ENCODE measurements around the gene LGR6.

The LGR6 gene

GRCh38 chr1:202311875-202312635 is 118.5 kb downstream of the LGR6 start:
- no peaks in the 10 kb centered on the region for H3K9me3 Mint-ChIP-seq
- peaks cover 3% of the 10 kb centered on the region for H3K4me1 Mint-ChIP-seq (ENCODE audit: low read depth)
- no peak for DNase-seq
- no peak overlapping the region for H3K27ac Mint-ChIP-seq
- H3K36me3 Mint-ChIP-seq (ENCODE audit: low read depth) = no peaks in the 10 kb centered on the region
- no peaks in the 10 kb centered on the region for H3K27me3 Mint-ChIP-seq
- H3K4me3 Mint-ChIP-seq = no peak overlapping the region

GRCh38 chr1:202315576-202316168 is 122.1 kb downstream of the LGR6 start:
- no peaks in the 10 kb centered on the region for H3K9me3 Mint-ChIP-seq
- H3K36me3 Mint-ChIP-seq (ENCODE audit: low read depth) = no peaks in the 10 kb centered on the region
- no peak overlapping the region for H3K4me3 Mint-ChIP-seq
- H3K27me3 Mint-ChIP-seq = no peaks in the 10 kb centered on the region
- no peak overlapping the region for H3K27ac Mint-ChIP-seq
- peaks cover 11% of the 10 kb centered on the region for H3K4me1 Mint-ChIP-seq (ENCODE audit: low read depth)
- DNase-seq = peak; percentile 80

- Mint-ChIP-seq H3K27ac (no peak overlapping the region), H3K4me3 (no peak overlapping the region), H3K4me1 (ENCODE audit: low read depth) (peaks cover 11% of the 10 kb centered on the region), H3K9me3 (no peaks in the 10 kb centered on the region), H3K27me3 (no peaks in the 10 kb centered on the region), H3K36me3 (ENCODE audit: low read depth) (no peaks in the 10 kb centered on the region)
- no peak for DNase-seq
Observed at GRCh38 chr1:202316186-202316585, 122.6 kb downstream of the LGR6 start.

- H3K9me3 Mint-ChIP-seq = no peaks in the 10 kb centered on the region
- H3K27ac Mint-ChIP-seq = no peak overlapping the region
- H3K4me1 Mint-ChIP-seq (ENCODE audit: low read depth) = peaks cover 8% of the 10 kb centered on the region
- DNase-seq = no peak
- no peaks in the 10 kb centered on the region for H3K36me3 Mint-ChIP-seq (ENCODE audit: low read depth)
- H3K4me3 Mint-ChIP-seq = no peak overlapping the region
- H3K27me3 Mint-ChIP-seq = no peaks in the 10 kb centered on the region
Observed at GRCh38 chr1:202317941-202318925, 124.6 kb downstream of the LGR6 start.

GRCh38 chr1:202319381-202320080 is 125.9 kb downstream of the LGR6 start:
- no peaks in the 10 kb centered on the region for H3K27me3 Mint-ChIP-seq
- no peak overlapping the region for H3K27ac Mint-ChIP-seq
- H3K36me3 Mint-ChIP-seq (ENCODE audit: low read depth) = no peaks in the 10 kb centered on the region
- peaks cover 8% of the 10 kb centered on the region for H3K4me1 Mint-ChIP-seq (ENCODE audit: low read depth)
- no peaks in the 10 kb centered on the region for H3K9me3 Mint-ChIP-seq
- DNase-seq = no peak
- no peak overlapping the region for H3K4me3 Mint-ChIP-seq

GRCh38 chr1:202320081-202320405 is 126.4 kb downstream of the LGR6 start:
- peaks cover 8% of the 10 kb centered on the region for H3K4me1 Mint-ChIP-seq (ENCODE audit: low read depth)
- no peaks in the 10 kb centered on the region for H3K27me3 Mint-ChIP-seq
- no peaks in the 10 kb centered on the region for H3K36me3 Mint-ChIP-seq (ENCODE audit: low read depth)
- no peak for DNase-seq
- H3K27ac Mint-ChIP-seq = no peak overlapping the region
- no peaks in the 10 kb centered on the region for H3K9me3 Mint-ChIP-seq
- no peak overlapping the region for H3K4me3 Mint-ChIP-seq

GRCh38 chr1:202323731-202324130 is 130.1 kb downstream of the LGR6 start:
- H3K27me3 Mint-ChIP-seq = no peaks in the 10 kb centered on the region
- no peaks in the 10 kb centered on the region for H3K9me3 Mint-ChIP-seq
- H3K36me3 Mint-ChIP-seq (ENCODE audit: low read depth) = peaks cover 7% of the 10 kb centered on the region
- H3K4me3 Mint-ChIP-seq = no peak overlapping the region
- DNase-seq = no peak
- H3K27ac Mint-ChIP-seq = no peak overlapping the region
- H3K4me1 Mint-ChIP-seq (ENCODE audit: low read depth) = peaks cover 8% of the 10 kb centered on the region

- H3K27me3 Mint-ChIP-seq = no peaks in the 10 kb centered on the region
- peaks cover 14% of the 10 kb centered on the region for H3K36me3 Mint-ChIP-seq (ENCODE audit: low read depth)
- no peak overlapping the region for H3K27ac Mint-ChIP-seq
- no peak for DNase-seq
- H3K9me3 Mint-ChIP-seq = no peaks in the 10 kb centered on the region
- H3K4me3 Mint-ChIP-seq = no peak overlapping the region
- H3K4me1 Mint-ChIP-seq (ENCODE audit: low read depth) = peaks cover 8% of the 10 kb centered on the region
Observed at GRCh38 chr1:202324646-202325045, 131.0 kb downstream of the LGR6 start.

GRCh38 chr1:202329891-202330290 is 136.3 kb downstream of the LGR6 start:
- H3K4me1 Mint-ChIP-seq (ENCODE audit: low read depth) = no peaks in the 10 kb centered on the region
- DNase-seq = no peak
- no peaks in the 10 kb centered on the region for H3K9me3 Mint-ChIP-seq
- no peaks in the 10 kb centered on the region for H3K27me3 Mint-ChIP-seq
- peaks cover 64% of the 10 kb centered on the region for H3K36me3 Mint-ChIP-seq (ENCODE audit: low read depth)
- peak overlapping the region; percentile 6 for H3K27ac Mint-ChIP-seq
- no peak overlapping the region for H3K4me3 Mint-ChIP-seq

GRCh38 chr1:202333861-202334260 is 140.3 kb downstream of the LGR6 start:
- no peaks in the 10 kb centered on the region for H3K27me3 Mint-ChIP-seq
- no peak for DNase-seq
- H3K27ac Mint-ChIP-seq = no peak overlapping the region
- peaks cover 9% of the 10 kb centered on the region for H3K4me1 Mint-ChIP-seq (ENCODE audit: low read depth)
- no peaks in the 10 kb centered on the region for H3K9me3 Mint-ChIP-seq
- no peak overlapping the region for H3K4me3 Mint-ChIP-seq
- peaks cover 86% of the 10 kb centered on the region for H3K36me3 Mint-ChIP-seq (ENCODE audit: low read depth)

GRCh38 chr1:202343652-202344349 is 150.2 kb downstream of the LGR6 start:
- Mint-ChIP-seq H3K4me3 (peak overlapping the region; percentile 66), H3K27ac (peak overlapping the region; percentile 70), H3K4me1 (ENCODE audit: low read depth) (peaks cover 34% of the 10 kb centered on the region), H3K9me3 (no peaks in the 10 kb centered on the region), H3K36me3 (ENCODE audit: low read depth) (peaks cover 21% of the 10 kb centered on the region), H3K27me3 (no peaks in the 10 kb centered on the region)
- no peak for DNase-seq

- Mint-ChIP-seq H3K4me1 (ENCODE audit: low read depth) (peaks cover 34% of the 10 kb centered on the region), H3K27me3 (no peaks in the 10 kb centered on the region), H3K4me3 (peak overlapping the region; percentile 94), H3K36me3 (ENCODE audit: low read depth) (peaks cover 8% of the 10 kb centered on the region), H3K27ac (peak overlapping the region; percentile 95), H3K9me3 (no peaks in the 10 kb centered on the region)
- DNase-seq = no peak
Observed at GRCh38 chr1:202348005-202348508, 154.5 kb downstream of the LGR6 start.

- Mint-ChIP-seq H3K27me3 (no peaks in the 10 kb centered on the region), H3K4me3 (peak within 1 kb of the TSS; percentile 94), H3K4me1 (ENCODE audit: low read depth) (peaks cover 34% of the 10 kb centered on the region), H3K27ac (peak within 1 kb of the TSS; percentile 95), H3K9me3 (no peaks in the 10 kb centered on the region), H3K36me3 (ENCODE audit: low read depth) (peaks cover 8% of the 10 kb centered on the region)
- peak; percentile 94 for DNase-seq
Observed at GRCh38 chr1:202348509-202349205, 155.1 kb downstream of the LGR6 start, which contains the start of gene PPP1R12B. TSS of gene PPP1R12B (plus strand) at chr1:202348699. CDS start at chr1:202348852, 153 bp downstream.

All from activated T-cell treated with anti-CD3 and anti-CD28 coated beads, Interleukin-2, amount 50 U/mL, for 24 hours (primary cell).